Superior temporal gyrus (tissue), 1 donor: Measurements from ENCODE around the gene RTP2.

Experiments used
- DNase-seq: peaks from one replicate; pipeline ENCODE4 v3.0.0-alpha.2; 2016; ENCODE audit errors: extremely low spot score

The RTP2 gene

GRCh38 chr3:187667526-187667925 lies 34.8 kb downstream of the RTP2 start:
- no peak for DNase-seq

GRCh38 chr3:187665764-187666402 lies 36.5 kb downstream of the RTP2 start:
- no peak for DNase-seq

- DNase-seq: no peak
Observed at GRCh38 chr3:187665010-187665409, 37.3 kb downstream of the RTP2 start.

- DNase-seq: no peak
Observed at GRCh38 chr3:187662848-187663409, 39.4 kb downstream of the RTP2 start.

- DNase-seq: no peak
Observed at GRCh38 chr3:187661267-187661666, 41.1 kb downstream of the RTP2 start.

- no peak for DNase-seq
Observed at GRCh38 chr3:187651282-187651681, 51.1 kb downstream of the RTP2 start.
